DMS79 (cell line): ENCODE data around the gene PSMB10.
"Not testable (repeated sequence)": the region's sequence is repeated elsewhere in the genome, so short reads cannot be mapped to it uniquely, and the experiment has no call there.

Source experiments
- DNase-seq: peaks from one replicate; lab custom pipeline; 2025; lab: John Stamatoyannopoulos, UW

The PSMB10 gene

DNA sequence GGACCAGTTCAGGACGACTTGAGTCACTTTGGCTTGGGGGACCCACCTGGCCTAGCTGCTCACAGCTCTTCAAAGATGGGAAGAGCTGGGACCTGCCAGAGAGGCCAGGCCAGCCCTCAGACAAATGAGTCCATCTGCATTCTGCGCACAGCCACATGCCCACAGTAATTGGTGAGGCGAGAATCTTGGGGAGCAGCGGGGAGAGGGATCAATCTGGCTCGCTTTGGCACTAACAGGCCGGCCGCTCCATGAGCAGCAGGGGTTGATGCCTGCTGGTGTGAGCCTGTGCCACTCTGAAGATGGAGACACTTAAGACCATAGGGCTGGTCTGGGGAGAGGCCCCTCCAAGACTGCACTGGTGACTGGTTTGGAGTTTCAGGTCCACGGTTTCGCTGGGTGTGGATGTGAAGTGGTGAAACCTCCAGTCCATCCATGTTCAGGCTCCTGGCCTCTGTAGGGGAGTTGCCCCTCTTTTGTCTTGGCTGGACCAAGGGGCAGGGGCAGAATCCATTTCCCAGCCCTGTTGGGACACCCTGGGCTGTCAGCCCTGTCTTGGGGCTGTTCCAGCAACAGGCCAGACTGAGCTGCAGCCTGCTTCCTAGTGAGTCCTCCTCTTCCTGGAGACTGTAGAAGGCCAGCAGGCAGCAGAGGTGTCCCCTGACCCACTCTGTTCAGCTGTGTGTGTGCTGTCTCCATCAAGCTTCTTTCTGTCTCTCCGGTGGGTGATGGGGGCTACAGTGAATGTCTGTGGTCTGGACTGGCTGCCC lies 12.3 kb downstream of the PSMB10 start:
- DNase-seq, result no peak

DNA sequence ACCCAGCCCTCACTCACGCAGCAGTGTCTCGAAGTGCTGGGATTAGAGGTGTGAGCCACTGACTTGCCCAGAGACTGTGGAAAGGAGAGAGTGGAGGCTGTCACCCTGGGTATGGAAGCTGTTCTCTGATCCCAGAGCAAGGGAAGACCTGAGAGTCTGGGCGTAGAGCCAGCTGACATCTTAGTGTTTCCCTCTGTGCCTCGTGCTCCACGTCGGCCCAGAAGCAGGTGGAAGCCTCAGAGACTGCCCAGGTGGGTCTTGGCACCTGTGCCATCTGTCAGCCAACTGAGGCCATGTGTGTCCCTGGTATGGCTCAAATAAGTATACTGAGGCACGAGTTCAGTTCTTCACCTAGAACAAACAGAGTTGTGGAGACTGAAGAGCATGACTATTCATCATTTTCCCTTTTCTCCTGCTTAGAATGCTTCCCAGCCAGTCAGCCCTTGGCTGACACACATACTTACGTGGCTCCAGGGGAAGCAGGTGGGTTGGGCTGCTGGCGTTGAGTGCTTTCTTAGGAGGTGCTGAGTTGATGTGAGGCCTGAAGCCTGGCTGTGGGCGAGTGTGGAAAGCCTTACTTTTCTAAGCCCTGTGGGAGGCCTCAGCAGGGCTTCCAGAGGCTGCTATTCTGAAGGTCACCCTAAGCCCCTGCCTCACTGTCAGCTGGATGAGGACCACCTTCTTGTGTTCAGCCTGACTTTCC lies 13.1 kb downstream of the PSMB10 start:
- DNase-seq, result peak; percentile 82

GRCh38 chr16:67922740-67923139 lies 13.9 kb downstream of the PSMB10 start:
- DNase-seq, result peak; percentile 82

DNA sequence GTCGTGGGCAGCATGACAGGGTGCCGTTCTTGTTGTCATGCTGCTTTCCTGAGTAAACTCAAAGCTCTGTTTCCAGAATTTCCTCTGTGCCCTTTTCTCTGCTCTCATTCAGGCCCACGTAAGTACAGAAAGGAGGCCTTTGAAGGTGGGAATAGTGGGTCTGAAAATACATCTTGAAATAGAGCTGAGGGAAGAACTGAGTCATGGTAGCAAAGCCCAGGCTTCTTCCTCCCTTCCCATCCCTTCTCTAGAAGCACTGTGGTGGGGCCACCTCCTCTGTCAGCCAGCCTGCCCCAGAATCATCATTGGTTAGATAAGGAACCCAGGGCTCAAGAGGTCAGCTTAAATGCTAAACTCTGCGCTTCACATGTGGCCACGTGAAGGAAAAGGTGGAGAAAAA lies 14.4 kb downstream of the PSMB10 start:
- DNase-seq, result no peak

DNA sequence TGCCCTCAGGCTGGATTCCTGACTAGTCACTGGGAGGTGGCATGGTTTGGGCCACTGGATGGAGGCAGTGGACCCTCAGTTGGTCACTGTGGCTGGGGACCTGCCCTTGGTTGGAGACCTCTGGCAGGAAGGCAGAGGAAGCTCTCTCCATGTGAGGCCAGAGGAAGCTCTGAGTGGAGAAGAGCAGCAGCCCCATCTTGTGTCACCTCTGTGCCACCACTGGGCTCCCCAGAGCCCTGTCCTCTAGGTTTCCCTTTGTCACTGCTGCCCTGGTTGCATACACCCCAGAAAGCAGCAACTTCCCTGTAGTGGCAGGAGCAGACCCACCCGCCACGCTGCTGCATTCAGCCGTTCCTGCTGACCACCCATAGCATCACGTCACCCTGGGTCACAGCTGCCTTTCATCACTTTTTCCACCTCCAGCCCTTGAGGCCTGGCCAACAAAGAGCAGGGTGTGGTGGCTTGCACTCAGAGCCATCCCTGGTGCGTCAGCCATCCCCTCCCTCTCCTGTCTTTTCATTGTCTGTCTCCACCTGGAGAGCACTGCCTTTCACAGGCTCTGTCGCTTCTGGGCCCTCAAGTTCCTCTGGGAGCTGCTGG lies 16.9 kb downstream of the PSMB10 start:
- DNase-seq, result no peak

DNA sequence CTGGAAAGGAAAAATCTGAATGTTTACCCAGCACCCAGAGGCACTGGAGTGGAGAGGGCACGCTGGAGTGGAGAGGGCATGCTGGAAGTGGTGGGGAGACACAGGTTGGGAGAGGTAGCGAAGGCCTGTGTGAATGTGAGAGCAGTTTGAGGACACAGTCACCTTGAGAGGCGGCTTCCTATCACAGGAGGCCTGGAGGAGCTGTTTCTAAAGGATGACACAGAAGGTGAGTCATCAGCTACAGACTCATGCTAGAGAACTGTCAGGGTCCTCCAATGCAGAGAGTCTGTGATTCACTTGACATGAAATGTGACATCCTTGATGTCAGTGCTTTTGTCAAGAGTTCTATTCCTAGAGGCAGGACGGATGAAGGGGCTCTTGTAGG lies 18.8 kb downstream of the PSMB10 start:
- no peak for DNase-seq

DNA sequence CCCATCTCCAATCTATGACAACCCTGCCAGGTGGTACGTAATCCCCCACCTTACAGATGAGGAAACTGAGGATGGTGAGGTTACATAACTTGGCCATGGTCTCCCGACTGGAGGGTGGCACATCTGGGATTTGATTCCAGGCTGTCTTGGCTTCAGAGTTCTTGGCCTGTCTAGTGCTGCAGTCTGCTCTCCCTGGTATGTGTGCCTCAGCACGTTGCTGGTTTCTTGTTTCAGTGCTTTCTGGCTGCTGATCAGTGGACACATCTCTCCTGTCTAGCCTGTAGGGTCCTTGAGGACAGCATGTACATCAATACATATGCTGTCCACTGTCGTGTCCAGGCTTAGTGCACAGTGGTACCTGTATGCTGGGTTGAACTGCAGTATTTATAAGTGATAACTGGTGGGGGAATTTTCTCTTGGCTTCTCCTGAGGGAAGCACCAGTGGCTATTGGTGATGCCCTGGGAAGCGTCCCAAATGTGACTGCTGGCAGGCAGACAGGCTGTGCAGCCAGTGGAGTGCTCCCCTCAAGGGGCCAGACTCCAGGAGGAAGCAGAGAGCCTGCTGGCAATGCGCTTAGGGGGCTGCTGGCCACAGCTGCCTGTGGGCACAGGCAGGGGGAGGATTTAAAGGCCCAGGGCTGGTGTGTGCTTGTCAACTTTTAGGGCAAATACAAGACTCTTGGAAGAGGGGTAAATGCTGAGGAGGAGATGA lies 19.4 kb downstream of the PSMB10 start:
- DNase-seq, result peak; percentile 44

DNA sequence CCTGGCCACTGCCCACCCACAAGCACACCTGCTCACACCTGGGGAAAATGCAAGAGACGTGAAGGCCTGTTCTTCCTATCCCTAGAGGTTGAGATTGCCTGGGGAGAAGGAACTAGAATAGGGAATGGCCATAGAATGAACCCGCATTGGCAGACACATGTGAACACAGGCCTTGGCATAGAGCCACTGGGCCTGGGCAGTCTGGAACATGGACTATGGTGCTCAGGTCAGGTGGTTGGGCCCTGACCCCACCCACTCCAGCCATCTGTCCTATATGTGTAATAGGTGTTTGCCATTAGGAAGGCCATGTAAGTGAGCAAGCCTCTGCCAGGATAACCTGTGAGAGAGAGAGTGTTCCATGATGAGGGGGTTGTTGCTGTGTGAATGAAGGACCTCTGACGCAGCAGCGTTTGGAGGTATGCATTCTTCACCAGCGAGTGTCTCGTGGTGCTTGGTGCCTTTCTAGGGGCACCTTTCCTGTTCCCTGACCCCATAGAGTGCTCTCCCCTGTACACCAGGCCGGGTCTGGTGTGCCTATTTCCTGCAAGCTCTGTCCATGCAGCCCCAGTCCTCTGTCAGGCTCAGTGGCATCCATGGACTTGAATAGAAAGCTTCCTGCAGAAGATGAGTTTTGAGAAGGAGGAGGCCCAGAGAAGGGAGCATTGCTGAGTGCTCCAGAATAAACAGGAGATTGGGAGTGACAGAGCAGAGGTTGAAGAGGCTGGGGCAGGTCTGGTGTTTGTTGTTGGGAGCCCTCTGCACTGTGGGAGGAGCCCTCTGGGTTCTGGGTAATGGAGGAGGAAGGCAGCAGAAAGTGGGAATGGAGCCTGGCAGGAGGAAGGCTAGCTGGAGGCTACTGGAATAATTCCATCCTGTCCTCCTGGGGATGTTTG lies 20.6 kb downstream of the PSMB10 start:
- no peak for DNase-seq

DNA sequence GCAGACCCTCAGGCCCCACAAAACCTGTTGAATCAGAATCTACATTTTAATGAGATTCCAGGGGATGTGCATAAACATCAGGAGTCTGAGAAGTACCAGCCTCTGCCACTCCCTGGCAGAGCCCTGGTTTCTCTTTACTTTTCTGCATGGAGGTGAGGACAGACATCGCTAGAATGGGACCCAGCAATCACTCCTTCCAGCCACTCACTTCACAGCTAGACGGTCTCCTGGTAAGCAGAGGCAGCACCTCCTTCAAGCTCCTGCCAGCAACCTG lies 21.2 kb downstream of the PSMB10 start:
- DNase-seq, result not testable (repeated sequence)

- no peak for DNase-seq
Observed at GRCh38 chr16:67914758-67915495, 21.7 kb downstream of the PSMB10 start.

- DNase-seq, result no peak
Observed at GRCh38 chr16:67910158-67910557, 26.5 kb downstream of the PSMB10 start.

GRCh38 chr16:67909056-67909742 lies 27.5 kb downstream of the PSMB10 start:
- no peak for DNase-seq

- no peak for DNase-seq
Observed at GRCh38 chr16:67907397-67908180, 29.1 kb downstream of the PSMB10 start.

DNA sequence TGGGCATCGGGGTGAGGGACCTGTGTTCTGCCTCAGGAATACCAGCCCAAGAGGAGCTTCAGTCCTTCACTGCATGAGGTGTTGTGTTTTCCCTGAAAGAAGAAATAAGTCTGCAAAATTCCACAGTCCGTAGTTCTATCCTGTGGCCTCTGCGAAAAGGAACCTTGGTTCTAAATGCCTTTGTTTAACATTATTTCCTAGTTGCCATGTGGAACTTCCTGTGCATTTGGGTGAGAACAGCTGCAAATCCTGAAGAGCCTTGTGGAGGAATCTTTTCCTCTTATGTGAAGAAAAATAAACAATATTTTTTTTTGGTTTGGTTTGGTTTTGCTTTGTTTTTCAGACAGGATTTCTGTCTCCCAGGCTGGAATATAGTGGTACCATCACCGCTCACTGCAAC lies 33.8 kb downstream of the PSMB10 start:
- no peak for DNase-seq

GRCh38 chr16:67901734-67902133 lies 34.9 kb downstream of the PSMB10 start:
- no peak for DNase-seq

GRCh38 chr16:67897231-67897630 lies 39.4 kb downstream of the PSMB10 start:
- no peak for DNase-seq

- no peak for DNase-seq
Observed at GRCh38 chr16:67893743-67894399, 42.8 kb downstream of the PSMB10 start.

- DNase-seq, result peak; percentile 67
Observed at GRCh38 chr16:67892899-67893742, 43.5 kb downstream of the PSMB10 start, which contains the start of gene PSKH1. Gene PSKH1 (plus strand): TSS chr16:67893254. CDS start chr16:67908750, 15,496 bp downstream.
